ENCODE data around the gene HERC4.
"Not testable (repeated sequence)": the region's sequence is repeated elsewhere in the genome, so short reads cannot be mapped to it uniquely, and the experiment has no call there.

The HERC4 gene

GRCh38 chr10:68010426-68010940 is 64.6 kb downstream of the HERC4 start:
- DNase-seq (ENCODE audit: low spot score) = no peak
- no peak for TF ChIP-seq CTCF (IDR thresholded peaks at IDR 0.05; ENCODE audit: extremely low read depth, missing control alignments)

GRCh38 chr10:68007356-68007755 is 67.7 kb downstream of the HERC4 start:
- no peak for DNase-seq (ENCODE audit: low spot score)
- TF ChIP-seq CTCF (IDR thresholded peaks at IDR 0.05; ENCODE audit: extremely low read depth, missing control alignments) = no peak

DNA sequence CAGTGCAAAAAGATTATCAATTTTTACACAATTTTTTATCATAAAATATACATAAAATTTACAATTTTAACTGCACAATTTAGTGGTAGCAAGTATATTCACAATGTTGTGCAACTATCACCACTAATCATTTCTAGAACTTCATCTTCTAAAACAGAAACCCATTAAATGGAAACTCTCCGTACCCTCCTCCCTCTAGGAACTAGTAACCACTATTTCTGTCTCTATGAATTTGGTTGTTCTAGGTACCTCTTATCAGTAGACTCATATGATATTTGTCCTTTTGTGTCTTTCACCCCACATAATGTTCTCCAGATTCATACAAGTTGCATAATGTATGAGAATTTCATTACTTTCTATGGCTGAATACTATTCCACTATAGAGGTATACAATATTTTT is 73.5 kb downstream of the HERC4 start:
- no peak for DNase-seq (ENCODE audit: low spot score)
- no peak for TF ChIP-seq CTCF (IDR thresholded peaks at IDR 0.05; ENCODE audit: extremely low read depth, missing control alignments)

DNA sequence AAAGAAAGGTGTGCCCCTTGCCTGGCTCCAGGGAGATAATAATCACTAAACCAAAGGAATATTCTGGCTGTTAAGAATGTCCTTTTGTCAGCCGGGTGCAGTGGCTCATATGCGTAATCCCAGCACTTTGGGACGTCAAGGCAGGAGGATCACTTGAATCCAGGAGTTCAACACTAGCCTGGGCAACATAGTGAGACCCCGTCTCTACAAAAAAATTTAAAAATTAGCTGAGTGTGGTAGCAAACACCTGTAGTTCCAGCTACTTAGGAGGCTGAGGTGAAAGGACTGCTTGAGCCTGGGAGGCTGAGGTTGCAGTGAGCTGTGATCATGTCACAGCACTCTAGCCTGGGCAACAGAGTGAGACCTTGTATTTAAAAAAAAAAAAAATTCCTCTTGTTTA is 74.1 kb downstream of the HERC4 start:
- no peak for DNase-seq (ENCODE audit: low spot score)

GRCh38 chr10:67990093-67990492 is 85.0 kb downstream of the HERC4 start:
- no peak for TF ChIP-seq CTCF (IDR thresholded peaks at IDR 0.05; ENCODE audit: extremely low read depth, missing control alignments)
- DNase-seq (ENCODE audit: low spot score) = no peak

More for the DNA sequence above, 74.1 kb downstream of the HERC4 start:
- no peak for TF ChIP-seq CTCF (IDR thresholded peaks at IDR 0.05; ENCODE audit: extremely low read depth, missing control alignments)

DNA sequence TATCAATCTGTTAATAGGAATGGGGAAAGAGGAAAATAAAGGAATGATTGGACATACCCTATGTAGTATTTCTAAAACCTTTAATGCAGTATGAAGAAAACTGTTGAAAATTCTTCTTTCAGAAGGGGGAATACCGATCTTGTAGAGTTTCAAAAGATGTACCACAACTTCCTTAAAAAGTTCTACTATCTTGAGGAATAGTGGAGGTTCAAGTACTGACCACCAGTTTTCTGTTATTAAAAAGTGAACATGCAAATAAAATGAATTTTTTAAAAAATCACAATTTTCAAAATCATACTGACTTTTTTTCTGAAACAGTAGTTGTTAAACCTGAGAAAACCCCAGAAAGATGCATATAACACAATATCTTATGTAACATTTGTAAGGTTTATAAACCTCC is 86.5 kb downstream of the HERC4 start:
- DNase-seq (ENCODE audit: low spot score) = no peak
- no peak for TF ChIP-seq CTCF (IDR thresholded peaks at IDR 0.05; ENCODE audit: extremely low read depth, missing control alignments)

GRCh38 chr10:67982603-67983002 is 92.5 kb downstream of the HERC4 start:
- not testable (repeated sequence) for DNase-seq (ENCODE audit: low spot score)

- no peak for TF ChIP-seq CTCF (IDR thresholded peaks at IDR 0.05; ENCODE audit: extremely low read depth, missing control alignments)
- no peak for DNase-seq (ENCODE audit: low spot score)
These were observed 96.3 kb downstream of the HERC4 start for GRCh38 chr10:67978749-67979148.

Measured in GM20000 (cell line).